ENCODE data around the gene MTHFD2L.

GRCh38 chr4:74339501-74339900 lies 181.6 kb downstream of the MTHFD2L start:
- TF ChIP-seq CTCF (IDR thresholded peaks at IDR 0.05; ENCODE audit: low read length) (no peak), EZH2 (IDR thresholded peaks at IDR 0.05; ENCODE audit: borderline replicate concordance, low read length) (no peak)

All from OCI-LY1 (cell line).